Tibial artery (tissue), 4 donors: Measurements from ENCODE around the gene G3BP2.

ENCODE experiments used
- DNase-seq, 2 donors: peaks; one replicate each; pipeline ENCODE4 v3.0.0-alpha.2; 2019
- H3K27ac ChIP-seq, 2 donors: fragments of 200-600 bp; sonication (generic) in 1 of 2; 1 replicate in 1 of 2; 2 replicates in 1 of 2; pipeline ENCODE4 v1.5.1; 2018 to 2019; ENCODE audit warnings: mild to moderate bottlenecking in 1 of 2
- H3K27me3 ChIP-seq, 2 donors: fragments of 200-600 bp; sonication (generic) in 1 of 2; one replicate each; pipeline versions ENCODE4 v1.5.1 to v1.6.0; 2016 to 2019
- H3K36me3 ChIP-seq, 3 donors: fragments of 200-600 bp; sonication (generic) in 2 of 3; one replicate each; pipeline ENCODE4 v1.5.1; 2016 to 2019; ENCODE audit warnings: mild to moderate bottlenecking in 2 of 3
- H3K4me1 ChIP-seq, 4 donors: fragments of 200-600 bp; sonication (generic) in 2 of 4; 1 replicate in 3 of 4; 2 replicates in 1 of 4; pipeline ENCODE4 v1.5.1; 2016 to 2019
- H3K4me3 ChIP-seq, 2 donors: fragments of 200-600 bp; sonication (generic) in 1 of 2; 1 replicate in 1 of 2; 2 replicates in 1 of 2; pipeline ENCODE4 v1.5.1; 2018 to 2019; ENCODE audit warnings: mild to moderate bottlenecking in 2 of 2
- H3K9me3 ChIP-seq, 3 donors: fragments of 200-600 bp; sonication (generic) in 1 of 3; one replicate each; pipeline ENCODE4 v1.5.1; 2016 to 2019
- intact Hi-C: fragments of 100-400 bp; cut with DNase I; formaldehyde crosslinking; loops from one replicate; pipeline ENCODE4 v1.15.0; 2023; ENCODE audit warnings: low total_unique reads
- TF ChIP-seq, protein P1 (sequence below), 2 experiments: fragments of 200-600 bp in 1 of 2; fragments of 450-650 bp in 1 of 2; IDR thresholded peaks; one replicate each; pipeline ENCODE4 v1.5.1; 2017 to 2019; ENCODE audit warnings: antibody characterized with exemption in 2 of 2, mild to moderate bottlenecking in 1 of 2, moderate library complexity in 1 of 2

G3BP2 gene

DNA sequence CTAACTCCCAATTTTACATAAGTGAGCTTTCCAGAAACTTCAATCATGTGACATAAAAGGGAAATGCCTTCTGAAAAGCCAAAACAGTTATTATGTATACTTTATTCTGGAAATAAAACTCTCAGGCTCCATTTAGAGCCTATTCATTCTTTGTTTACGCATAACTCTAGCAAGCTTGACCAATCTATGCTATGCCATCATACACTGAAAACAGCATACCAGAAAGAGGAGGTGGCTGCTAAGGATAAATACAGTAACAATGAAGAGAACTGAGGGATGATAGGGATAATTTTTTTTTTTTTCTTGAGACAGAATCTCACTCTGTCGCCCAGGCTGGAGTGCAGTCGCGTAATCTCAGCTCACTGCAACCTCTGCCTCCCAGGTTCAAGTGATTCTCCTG is 67.3 kb downstream of the G3BP2 start:
- H3K9me3 ChIP-seq = no peaks in the 10 kb centered on the region
- no peaks in the 10 kb centered on the region for H3K27me3 ChIP-seq
- no peaks in the 10 kb centered on the region for H3K4me1 ChIP-seq
- TF ChIP-seq, protein P1, sequence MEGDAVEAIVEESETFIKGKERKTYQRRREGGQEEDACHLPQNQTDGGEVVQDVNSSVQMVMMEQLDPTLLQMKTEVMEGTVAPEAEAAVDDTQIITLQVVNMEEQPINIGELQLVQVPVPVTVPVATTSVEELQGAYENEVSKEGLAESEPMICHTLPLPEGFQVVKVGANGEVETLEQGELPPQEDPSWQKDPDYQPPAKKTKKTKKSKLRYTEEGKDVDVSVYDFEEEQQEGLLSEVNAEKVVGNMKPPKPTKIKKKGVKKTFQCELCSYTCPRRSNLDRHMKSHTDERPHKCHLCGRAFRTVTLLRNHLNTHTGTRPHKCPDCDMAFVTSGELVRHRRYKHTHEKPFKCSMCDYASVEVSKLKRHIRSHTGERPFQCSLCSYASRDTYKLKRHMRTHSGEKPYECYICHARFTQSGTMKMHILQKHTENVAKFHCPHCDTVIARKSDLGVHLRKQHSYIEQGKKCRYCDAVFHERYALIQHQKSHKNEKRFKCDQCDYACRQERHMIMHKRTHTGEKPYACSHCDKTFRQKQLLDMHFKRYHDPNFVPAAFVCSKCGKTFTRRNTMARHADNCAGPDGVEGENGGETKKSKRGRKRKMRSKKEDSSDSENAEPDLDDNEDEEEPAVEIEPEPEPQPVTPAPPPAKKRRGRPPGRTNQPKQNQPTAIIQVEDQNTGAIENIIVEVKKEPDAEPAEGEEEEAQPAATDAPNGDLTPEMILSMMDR (IDR thresholded peaks at IDR 0.05) = no peak
- H3K36me3 ChIP-seq = no peaks in the 10 kb centered on the region
- no peak for DNase-seq
- no peak overlapping the region for H3K27ac ChIP-seq
- H3K4me3 ChIP-seq = no peak overlapping the region
- intact Hi-C loops = no loop called here

DNA sequence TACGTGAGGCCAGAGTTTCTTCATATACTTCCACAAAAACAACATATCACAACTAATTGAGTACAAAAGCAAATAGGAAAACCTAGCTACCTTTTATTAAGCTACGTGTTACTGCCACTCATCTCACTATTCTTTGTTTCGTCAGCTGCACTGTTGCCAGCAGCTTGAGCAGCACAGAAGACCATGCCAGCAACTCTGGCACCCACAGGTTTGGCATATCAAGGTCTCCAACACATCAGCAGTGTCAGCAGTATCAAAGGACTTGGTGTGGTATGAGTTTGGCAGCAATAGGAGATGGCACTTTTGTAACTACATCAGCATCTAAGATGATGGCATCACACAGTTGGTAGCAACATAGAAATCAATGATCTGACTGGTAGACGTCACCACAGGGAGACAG is 73.6 kb downstream of the G3BP2 start:
- no peaks in the 10 kb centered on the region for H3K27me3 ChIP-seq
- H3K9me3 ChIP-seq = no peaks in the 10 kb centered on the region
- no peak overlapping the region for H3K4me3 ChIP-seq
- DNase-seq = no peak
- TF ChIP-seq, protein P1 (IDR thresholded peaks at IDR 0.05) = no peak
- H3K36me3 ChIP-seq = no peaks in the 10 kb centered on the region
- no peaks in the 10 kb centered on the region for H3K4me1 ChIP-seq
- intact Hi-C loops = no loop called here
- H3K27ac ChIP-seq = no peak overlapping the region

DNA sequence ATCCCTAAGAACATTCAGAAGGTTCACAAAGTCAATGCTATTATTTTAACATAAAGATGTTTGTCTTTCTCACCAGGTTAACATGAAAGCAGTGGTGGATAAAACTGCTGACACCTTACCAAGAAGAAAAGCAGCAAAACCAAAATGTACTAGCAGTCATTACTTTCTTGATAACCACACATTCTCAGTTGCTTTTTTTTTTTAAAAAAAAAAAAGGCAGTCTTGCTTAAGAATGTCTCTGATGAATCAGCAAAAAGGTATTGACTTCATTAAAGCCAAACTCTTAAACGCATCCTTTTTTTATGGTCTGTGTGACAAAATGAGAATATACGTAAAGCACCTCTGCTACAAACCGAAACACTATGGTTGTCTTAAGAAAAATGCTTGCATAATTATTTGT is 74.8 kb downstream of the G3BP2 start:
- Histone ChIP-seq H3K27ac (no peak overlapping the region), H3K36me3 (no peaks in the 10 kb centered on the region), H3K4me1 (no peaks in the 10 kb centered on the region), H3K4me3 (no peak overlapping the region), H3K27me3 (no peaks in the 10 kb centered on the region), H3K9me3 (no peaks in the 10 kb centered on the region)
- TF ChIP-seq, protein P1 (IDR thresholded peaks at IDR 0.05) = no peak
- intact Hi-C loops = no loop called here
- no peak for DNase-seq

DNA sequence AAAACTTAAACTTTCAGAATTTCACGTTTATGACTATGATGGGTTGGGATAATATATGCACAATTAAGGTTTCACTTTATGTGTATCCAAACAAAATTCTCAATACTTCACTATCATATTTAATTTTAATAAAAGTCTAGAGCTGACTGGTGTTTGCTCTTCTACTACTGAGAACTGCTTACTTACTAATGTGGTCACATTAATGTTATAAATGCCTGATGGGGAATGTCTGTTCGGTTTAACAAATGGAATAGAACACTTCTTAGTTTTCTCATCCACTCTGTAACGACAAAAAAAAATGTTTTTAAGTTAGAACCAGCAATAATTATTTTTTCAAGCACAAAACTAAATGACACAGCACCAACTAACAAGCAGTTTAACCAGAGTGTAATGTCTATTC is 77.2 kb downstream of the G3BP2 start:
- intact Hi-C loops = no loop called here
- DNase-seq = no peak
- no peak overlapping the region for H3K4me3 ChIP-seq

DNA sequence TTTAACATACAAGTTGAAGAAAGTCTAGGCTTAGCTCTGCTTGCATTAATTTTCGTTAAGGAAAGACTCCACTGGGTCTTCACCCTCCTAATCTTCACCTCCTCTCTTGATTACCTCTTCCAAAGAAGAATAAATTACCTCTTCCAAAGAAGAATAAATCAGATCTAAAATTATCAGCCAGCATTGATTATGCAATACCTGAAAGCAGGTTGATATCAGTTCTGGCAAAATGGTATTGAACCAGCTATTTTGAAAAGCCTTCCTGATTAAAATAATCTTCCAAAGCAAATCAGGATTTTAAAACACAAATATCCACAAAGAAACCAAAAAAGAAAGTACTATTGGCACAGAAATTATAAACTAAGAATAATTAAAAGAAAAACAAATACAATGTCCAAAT is 79.8 kb downstream of the G3BP2 start:
- H3K27ac ChIP-seq = no peak overlapping the region
- no peak overlapping the region for H3K4me3 ChIP-seq
- intact Hi-C loops = no loop called here
- DNase-seq = no peak
- H3K36me3 ChIP-seq = no peaks in the 10 kb centered on the region
- no peaks in the 10 kb centered on the region for H3K27me3 ChIP-seq
- no peaks in the 10 kb centered on the region for H3K9me3 ChIP-seq
- H3K4me1 ChIP-seq = no peaks in the 10 kb centered on the region
- TF ChIP-seq, protein P1 (IDR thresholded peaks at IDR 0.05) = no peak

More for the DNA sequence above, 77.2 kb downstream of the G3BP2 start:
- H3K4me1 ChIP-seq = no peaks in the 10 kb centered on the region
- no peak overlapping the region for H3K27ac ChIP-seq
- H3K9me3 ChIP-seq = no peaks in the 10 kb centered on the region
- TF ChIP-seq, protein P1 (IDR thresholded peaks at IDR 0.05) = no peak
- no peaks in the 10 kb centered on the region for H3K27me3 ChIP-seq
- no peaks in the 10 kb centered on the region for H3K36me3 ChIP-seq
